Spinal cord (tissue), 10 donors: ENCODE data around the gene ASPSCR1. TPM values are rescaled to one million over a fixed set of nuclear protein-coding genes. Genes with fewer than 3 reads are reported as not detected.

Source experiments
- DNase-seq, 6 donors: peaks; one replicate each; pipeline versions ENCODE4 v3.0.0 to v3.0.0-alpha.2; 2013 to 2015; ENCODE audit warnings: low spot score in 6 of 6, low read depth in 4 of 6
- H3K27ac ChIP-seq: one replicate; pipeline ENCODE4 v1.5.1; 2013; ENCODE audit warnings: low read depth, low read length, control low read depth
- H3K27me3 ChIP-seq: one replicate; pipeline ENCODE4 v1.6.1; 2013; ENCODE audit warnings: low read length; ENCODE audit not compliant: control insufficient read depth, insufficient read depth
- H3K36me3 ChIP-seq: one replicate; pipeline ENCODE4 v1.6.1; 2013; ENCODE audit warnings: low read length; ENCODE audit not compliant: control insufficient read depth, insufficient read depth
- H3K4me1 ChIP-seq: one replicate; pipeline ENCODE4 v1.6.1; 2013; ENCODE audit warnings: low read length; ENCODE audit not compliant: control insufficient read depth, insufficient read depth
- H3K4me3 ChIP-seq: one replicate; pipeline ENCODE4 v1.5.1; 2013; ENCODE audit warnings: low read depth, low read length, control low read depth
- H3K9me3 ChIP-seq: one replicate; pipeline ENCODE4 v1.6.1; 2013; ENCODE audit warnings: low read length; ENCODE audit not compliant: control insufficient read depth, insufficient read depth
- WGBS: methylation state at CpG from one replicate; pipeline ENCODE4 v1.1.5; 2013; ENCODE audit warnings: missing lambda C conversion rate; ENCODE audit not compliant: insufficient coverage; 5-methylcytosine and 5-hydroxymethylcytosine counted together
- polyA plus RNA-seq, 2 donors: library from polyadenylated mRNA; unstranded; fragments of 120-200 nt; gene quantifications; one replicate each; pipeline ENCODE4 v1.2.1, GENCODE V29; 2013; ENCODE audit not compliant: insufficient read length in 2 of 2
- total RNA-seq, 2 donors: library from RNA; depleted of rRNA in 1 of 2; stranded (reverse); fragments of 120-200 nt in 1 of 2; fragments of >200 nt in 1 of 2; gene quantifications; one replicate each; pipeline versions ENCODE4 v1.2.3 to v1.2.4, GENCODE V29; 2013 to 2014
- donor health status: healthy.

The ASPSCR1 gene
- total and polyA plus RNA-seq, 4 donors, result 22.3 to 53.7 (median 40.9) TPM

GRCh38 chr17:81940538-81941483 is 36.6 kb upstream of the ASPSCR1 start:
- DNase-seq, result no peak
- WGBS, result 91% methylated on average over 56 of the region's 56 CpGs
- peaks cover 2% of the 10 kb centered on the region for H3K27me3 ChIP-seq
- no peak overlapping the region for H3K27ac ChIP-seq
- H3K4me3 ChIP-seq, result no peak overlapping the region
- H3K4me1 ChIP-seq, result peaks cover 50% of the 10 kb centered on the region
- H3K36me3 ChIP-seq, result peaks cover 4% of the 10 kb centered on the region
- H3K9me3 ChIP-seq, result no peaks in the 10 kb centered on the region

GRCh38 chr17:81941484-81942166 is 35.8 kb upstream of the ASPSCR1 start:
- 42% methylated on average over 25 of the region's 30 CpGs for WGBS

GRCh38 chr17:81942167-81942553 is 35.3 kb upstream of the ASPSCR1 start:
- Histone ChIP-seq H3K9me3 (no peaks in the 10 kb centered on the region), H3K36me3 (peaks cover 3% of the 10 kb centered on the region), H3K27ac (no peak overlapping the region), H3K27me3 (peaks cover 2% of the 10 kb centered on the region), H3K4me3 (peak overlapping the region; percentile 5), H3K4me1 (peaks cover 38% of the 10 kb centered on the region)
- DNase-seq, result no peak
- 37% methylated on average over 5 of the region's 12 CpGs for WGBS

More at GRCh38 chr17:81941484-81942166, 35.8 kb upstream of the ASPSCR1 start:
- H3K36me3 ChIP-seq, result peaks cover 3% of the 10 kb centered on the region
- peak overlapping the region; percentile 5 for H3K4me3 ChIP-seq
- no peak overlapping the region for H3K27ac ChIP-seq
- DNase-seq, result peak in 1 of 6 donors; percentile 45
- H3K9me3 ChIP-seq, result no peaks in the 10 kb centered on the region
- H3K27me3 ChIP-seq, result peaks cover 2% of the 10 kb centered on the region
- peaks cover 42% of the 10 kb centered on the region for H3K4me1 ChIP-seq

DNA sequence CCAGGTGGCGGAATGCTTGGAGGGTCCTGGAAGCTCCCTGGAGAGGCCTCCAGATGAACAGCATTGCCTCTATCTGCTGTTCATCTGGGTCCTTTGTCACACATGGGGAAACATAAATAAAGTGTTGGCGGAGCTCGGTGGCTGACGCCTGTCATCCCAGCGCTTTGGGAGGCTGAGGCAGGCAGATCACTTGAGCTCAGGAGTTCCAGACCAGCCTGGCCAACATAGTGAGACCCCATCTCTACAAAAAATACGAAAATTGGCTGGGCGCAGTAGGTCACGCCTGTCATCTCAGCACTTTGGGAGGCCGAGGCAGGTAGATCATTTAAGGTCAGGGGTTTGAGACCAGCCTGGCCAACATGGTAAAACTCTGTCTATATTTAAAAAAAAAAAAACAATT is 32.6 kb upstream of the ASPSCR1 start:
- H3K36me3 ChIP-seq, result peaks cover 9% of the 10 kb centered on the region
- 72% methylated on average over 5 of the region's 9 CpGs for WGBS
- peaks cover 19% of the 10 kb centered on the region for H3K4me1 ChIP-seq
- no peaks in the 10 kb centered on the region for H3K9me3 ChIP-seq
- H3K4me3 ChIP-seq, result no peak overlapping the region
- no peak overlapping the region for H3K27ac ChIP-seq
- DNase-seq, result no peak
- peaks cover 2% of the 10 kb centered on the region for H3K27me3 ChIP-seq

- no peak for DNase-seq
- Histone ChIP-seq H3K9me3 (no peaks in the 10 kb centered on the region), H3K27ac (no peak within 1 kb of the TSS), H3K4me3 (no peak within 1 kb of the TSS), H3K27me3 (no peaks in the 10 kb centered on the region), H3K4me1 (peaks cover under 1% of the 10 kb centered on the region), H3K36me3 (peaks cover 6% of the 10 kb centered on the region)
- 82% methylated on average over 10 of the region's 13 CpGs for WGBS
These were observed 30.2 kb upstream of the ASPSCR1 start, which contains the start of gene MYADML2 for GRCh38 chr17:81947189-81947588. Gene MYADML2, minus strand, starts transcription at chr17:81947233. Its CDS starts 5,492 bp downstream, at chr17:81941741.

- H3K4me1 ChIP-seq, result peaks cover 2% of the 10 kb centered on the region
- no peaks in the 10 kb centered on the region for H3K27me3 ChIP-seq
- no peak overlapping the region for H3K4me3 ChIP-seq
- no peak overlapping the region for H3K27ac ChIP-seq
- DNase-seq, result no peak
- no peaks in the 10 kb centered on the region for H3K9me3 ChIP-seq
- peaks cover 8% of the 10 kb centered on the region for H3K36me3 ChIP-seq
- 76% methylated on average over 15 of the region's 17 CpGs for WGBS
These were observed 28.6 kb upstream of the ASPSCR1 start for GRCh38 chr17:81948635-81949378.

- H3K36me3 ChIP-seq, result peaks cover 8% of the 10 kb centered on the region
- 90% methylated on average over 15 of the region's 15 CpGs for WGBS
- H3K4me1 ChIP-seq, result peaks cover 2% of the 10 kb centered on the region
- H3K27ac ChIP-seq, result no peak overlapping the region
- H3K9me3 ChIP-seq, result no peaks in the 10 kb centered on the region
- H3K4me3 ChIP-seq, result no peak overlapping the region
- no peaks in the 10 kb centered on the region for H3K27me3 ChIP-seq
- DNase-seq, result no peak
These were observed 26.9 kb upstream of the ASPSCR1 start for GRCh38 chr17:81950501-81950900.

DNA sequence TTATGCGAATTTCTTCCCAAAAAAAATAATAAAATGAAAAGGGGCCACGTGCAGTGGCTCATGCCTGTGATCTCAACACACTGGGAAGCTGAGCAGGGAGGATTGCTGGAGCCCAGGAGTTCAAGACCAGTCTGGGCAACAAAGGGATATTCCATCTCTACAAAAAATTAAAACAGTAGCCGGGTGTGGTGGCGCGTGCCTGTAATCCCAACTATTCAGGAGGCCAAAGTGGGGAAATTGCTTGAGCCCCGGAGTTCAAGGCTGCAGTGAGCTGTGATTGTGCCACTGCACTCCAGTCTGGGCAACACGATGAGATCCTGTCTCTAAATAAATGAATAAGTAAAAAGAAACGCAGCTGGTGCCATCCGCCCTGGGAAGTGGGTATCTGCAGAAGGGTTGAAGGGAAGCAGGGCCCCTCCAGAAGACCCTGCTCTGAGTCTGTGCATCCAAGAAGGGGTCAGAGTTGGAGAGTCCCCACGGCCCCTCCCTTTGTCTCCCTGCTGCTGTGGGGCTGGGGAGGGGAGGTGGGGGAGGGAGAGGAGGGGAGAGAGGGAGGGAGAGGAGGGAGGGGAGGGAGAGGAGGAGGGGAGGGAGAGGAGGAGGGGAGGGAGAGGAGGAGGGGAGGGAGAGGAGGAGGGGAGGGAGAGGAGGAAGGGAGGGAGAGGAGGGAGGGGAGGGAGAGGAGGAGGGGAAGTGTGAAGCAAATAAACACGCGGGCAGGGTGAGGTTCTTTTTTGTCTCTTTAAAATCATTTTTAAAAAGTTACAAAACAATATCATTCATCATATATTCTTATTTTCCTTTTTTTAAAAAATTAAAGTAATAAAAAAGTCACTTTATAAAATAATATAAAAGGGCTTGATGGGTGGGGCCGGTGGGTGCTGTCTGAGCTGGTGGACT is 25.4 kb upstream of the ASPSCR1 start:
- H3K27me3 ChIP-seq, result no peaks in the 10 kb centered on the region
- no peak overlapping the region for H3K27ac ChIP-seq
- no peaks in the 10 kb centered on the region for H3K9me3 ChIP-seq
- H3K36me3 ChIP-seq, result peaks cover 12% of the 10 kb centered on the region
- peaks cover 2% of the 10 kb centered on the region for H3K4me1 ChIP-seq
- WGBS, result 54% methylated on average over 6 of the region's 13 CpGs
- no peak for DNase-seq
- no peak overlapping the region for H3K4me3 ChIP-seq
